Measurements from ENCODE around the gene IGFN1. TPM values are rescaled to one million over a fixed set of nuclear protein-coding genes. Genes with fewer than 3 reads are reported as not detected.

IGFN1 gene
- total and polyA plus RNA-seq, 2 of the 4 experiments (the other 2 are of a cell fraction) = 0.05 TPM; not detected in 1

DNA sequence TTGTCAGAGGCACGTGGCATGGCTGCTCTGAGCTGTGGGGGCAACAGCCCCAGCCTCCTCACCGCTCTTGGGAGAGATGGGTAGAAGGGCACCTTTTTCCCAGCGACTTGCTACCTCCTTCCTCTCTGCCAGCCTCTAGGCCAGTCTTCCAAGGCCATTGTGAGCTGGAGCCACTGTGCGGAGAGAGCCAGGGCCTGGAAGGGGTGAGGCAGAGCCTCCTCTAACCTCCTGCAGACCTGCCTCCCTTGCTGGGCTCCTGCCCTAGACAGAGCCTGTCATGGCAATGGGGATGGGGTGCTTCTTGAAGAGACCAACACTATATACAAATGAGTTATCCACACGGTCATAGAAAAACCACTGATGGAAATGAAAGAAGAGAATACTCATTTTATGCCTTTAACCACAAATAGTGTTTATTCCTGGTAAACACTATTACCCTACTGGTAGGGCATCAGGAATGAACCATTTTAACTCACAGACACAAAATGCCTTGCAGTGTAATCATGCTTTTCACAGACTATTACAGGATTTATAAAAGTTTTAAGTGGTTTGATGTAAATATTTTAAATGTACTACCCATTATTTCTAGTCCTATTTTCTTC, 5.0 kb upstream of the IGFN1 start:
- no peaks in the 10 kb centered on the region for H4K20me1 ChIP-seq (ENCODE audit: insufficient read depth, low read length)
- H2AK5ac ChIP-seq (ENCODE audit: low read depth, low read length) = peak overlapping the region; percentile 27
- H4K8ac ChIP-seq (ENCODE audit: low read depth in 2 of 2, low read length in 2 of 2) = no peak overlapping the region
- H2AFZ ChIP-seq (replicated peaks; ENCODE audit: low read length, poor library complexity) = no peak overlapping the region
- BruUV-seq (replicated peaks) = no TSS peak
- H3K9ac ChIP-seq (ENCODE audit: low read depth, low read length) = no peak overlapping the region
- in situ Hi-C loops (cut with MboI; ENCODE audit: low sequenced_read_pairs) = no loop called here
- ChIA-PET CTCF (no interaction called here), POLR2A (ENCODE audit: unreplicated experiment) (no interaction called here)
- peaks cover 10% of the 10 kb centered on the region; the same call in 1 of the 2 replicates for H3K9me1 ChIP-seq (ENCODE audit: insufficient read depth, low read length)
- H3K23ac ChIP-seq (ENCODE audit: low read depth, low read length) = no peak overlapping the region
- no peak overlapping the region for H2BK15ac ChIP-seq (ENCODE audit: low read depth, low read length)
- no peak overlapping the region for H2BK20ac ChIP-seq (ENCODE audit: low read depth, low read length)
- H3K27ac ChIP-seq (ENCODE audit: insufficient read depth, low read length) = no peak overlapping the region
- H4K5ac ChIP-seq (ENCODE audit: low read depth, low read length) = no peak overlapping the region
- ATAC-seq (ENCODE audit: low read depth) = no peak
- TF ChIP-seq MAZ (IDR thresholded peaks at IDR 0.05; ENCODE audit: borderline replicate concordance, low read depth, low read length) = no peak
- TF ChIP-seq BHLHE40 (IDR thresholded peaks at IDR 0.05; ENCODE audit: low read depth, low read length) = no peak
- no peak for TF ChIP-seq POLR2A (IDR thresholded peaks at IDR 0.05; ENCODE audit: low read depth, low read length)
- intact Hi-C loops (cut with micrococcal nuclease) = loop anchor here (2.0 to 10.0 kb wide), 2 partner anchors 37 to 101 kb away; no protein-coding TSS in a partner anchor
- H3K79me1 ChIP-seq (ENCODE audit: low read depth in 1 of 2, low read length in 2 of 2) = no peaks in the 10 kb centered on the region
- WGBS, 2 experiments (ENCODE audit: extremely low coverage in 2 of 2, insufficient read length in 1 of 2) = no CpG with 5 or more reads among the region's 5 CpGs
- dilution Hi-C loops (cut with HindIII; ENCODE audit: low sequenced_read_pairs, unreplicated experiment) = no loop called here
- no peaks in the 10 kb centered on the region for H3K9me3 ChIP-seq (ENCODE audit: control insufficient read depth, insufficient read depth, low read length)
- H3K4me3 ChIP-seq (ENCODE audit: insufficient read depth, low read depth, low read length) = no peak overlapping the region
- no peaks in the 10 kb centered on the region for H3K36me3 ChIP-seq (ENCODE audit: control insufficient read depth, insufficient read depth, low read length)
- H4K91ac ChIP-seq (ENCODE audit: insufficient read depth, low read depth, low read length) = no peak overlapping the region
- peaks cover 8% of the 10 kb centered on the region; the same call in 1 of the 2 replicates for H3K27me3 ChIP-seq (ENCODE audit: control insufficient read depth, insufficient read depth, low read length)
- no peak overlapping the region for H3K56ac ChIP-seq (ENCODE audit: extremely low read depth, insufficient read depth, low read length)
- no peak overlapping the region for H3K14ac ChIP-seq (replicated peaks; ENCODE audit: low read depth, low read length)
- H3K4me2 ChIP-seq (ENCODE audit: low read depth, low read length) = no peak overlapping the region
- H3K4ac ChIP-seq (ENCODE audit: low read depth, low read length) = no peak overlapping the region
- no peak overlapping the region for H2BK5ac ChIP-seq (ENCODE audit: low read depth, low read length, poor library complexity, severe bottlenecking)
- DNase-seq = no peak
- H3K18ac ChIP-seq (ENCODE audit: low read depth, low read length) = no peak overlapping the region
- no peak overlapping the region for H2AK9ac ChIP-seq (replicated peaks; ENCODE audit: low read depth, low read length, poor library complexity)
- peaks cover 5% of the 10 kb centered on the region for H3K4me1 ChIP-seq (ENCODE audit: control insufficient read depth, insufficient read depth, low read length)
- H2BK120ac ChIP-seq (ENCODE audit: low read depth, low read length) = no peak overlapping the region
